Measurements from ENCODE around the gene IGHMBP2.
"Not testable (repeated sequence)": the region's sequence is repeated elsewhere in the genome, so short reads cannot be mapped to it uniquely, and the experiment has no call there.

Gene IGHMBP2

DNA sequence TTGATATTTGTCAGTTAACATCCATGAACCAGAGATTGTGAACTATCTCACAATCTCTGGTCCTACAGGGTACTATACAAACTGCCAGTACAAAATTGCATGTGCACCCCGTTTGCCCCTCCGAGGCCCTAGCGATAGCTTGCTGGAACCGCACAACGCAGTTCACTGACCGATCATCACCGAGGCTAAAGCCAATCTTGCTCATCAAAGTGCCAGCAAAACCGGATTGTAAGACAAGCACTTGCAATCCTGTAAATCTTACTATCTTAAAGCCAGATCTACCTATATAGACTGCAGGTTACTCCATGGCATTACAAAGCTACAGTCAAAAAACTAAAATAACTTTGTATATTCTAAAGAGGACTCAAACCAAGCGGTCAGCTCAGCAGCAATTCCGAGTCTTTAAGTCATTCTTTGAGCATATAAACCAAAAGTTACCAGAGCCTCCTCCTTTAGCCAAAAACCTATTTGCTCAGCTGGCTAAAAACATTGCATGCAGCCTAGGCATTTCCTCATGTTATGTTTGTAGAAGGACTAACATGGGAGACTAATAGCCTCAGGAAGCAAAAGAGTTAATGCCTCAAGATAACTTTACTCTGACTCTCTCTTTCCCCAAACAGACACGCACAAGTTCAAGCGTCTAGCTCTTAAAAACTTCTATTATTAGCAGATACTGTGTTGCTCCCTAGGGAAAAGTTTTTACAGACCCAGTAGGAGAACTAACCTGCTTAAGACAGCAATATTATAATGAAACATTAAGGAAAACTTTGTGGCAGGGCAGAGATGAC is 31.3 kb upstream of the IGHMBP2 start:
- Mint-ChIP-seq H3K27me3 (peaks cover 22% of the 10 kb centered on the region), H3K27ac (no peak overlapping the region), H3K9me3 (no peaks in the 10 kb centered on the region), H3K4me1 (peaks cover 13% of the 10 kb centered on the region), H3K4me3 (no peak overlapping the region), H3K36me3 (ENCODE audit: low read depth) (no peaks in the 10 kb centered on the region)
- no peak for ATAC-seq
- DNase-seq = no peak

GRCh38 chr11:68878022-68878421 is 25.7 kb upstream of the IGHMBP2 start:
- Mint-ChIP-seq H3K4me1 (no peaks in the 10 kb centered on the region), H3K36me3 (ENCODE audit: low read depth) (peaks cover 3% of the 10 kb centered on the region), H3K9me3 (no peaks in the 10 kb centered on the region), H3K27me3 (no peaks in the 10 kb centered on the region), H3K27ac (no peak overlapping the region), H3K4me3 (no peak overlapping the region)
- DNase-seq (no peak), ATAC-seq (no peak)

- H3K36me3 Mint-ChIP-seq (ENCODE audit: low read depth) = peaks cover 8% of the 10 kb centered on the region
- H3K4me1 Mint-ChIP-seq = no peaks in the 10 kb centered on the region
- DNase-seq = no peak
- no peak for ATAC-seq
- H3K4me3 Mint-ChIP-seq = no peak overlapping the region
- no peaks in the 10 kb centered on the region for H3K9me3 Mint-ChIP-seq
- no peaks in the 10 kb centered on the region for H3K27me3 Mint-ChIP-seq
- H3K27ac Mint-ChIP-seq = no peak overlapping the region
Observed at GRCh38 chr11:68880851-68881250, 22.8 kb upstream of the IGHMBP2 start.

GRCh38 chr11:68881320-68881719 is 22.4 kb upstream of the IGHMBP2 start:
- H3K27me3 Mint-ChIP-seq = no peaks in the 10 kb centered on the region
- ATAC-seq = no peak
- no peak overlapping the region for H3K27ac Mint-ChIP-seq
- no peak overlapping the region for H3K4me3 Mint-ChIP-seq
- DNase-seq = no peak
- H3K4me1 Mint-ChIP-seq = no peaks in the 10 kb centered on the region
- H3K9me3 Mint-ChIP-seq = no peaks in the 10 kb centered on the region
- H3K36me3 Mint-ChIP-seq (ENCODE audit: low read depth) = peaks cover 8% of the 10 kb centered on the region

GRCh38 chr11:68882391-68882790 is 21.3 kb upstream of the IGHMBP2 start:
- DNase-seq (no peak), ATAC-seq (no peak)
- peaks cover 8% of the 10 kb centered on the region for H3K36me3 Mint-ChIP-seq (ENCODE audit: low read depth)
- H3K9me3 Mint-ChIP-seq = no peaks in the 10 kb centered on the region
- H3K27ac Mint-ChIP-seq = no peak overlapping the region
- no peak overlapping the region for H3K4me3 Mint-ChIP-seq
- no peaks in the 10 kb centered on the region for H3K27me3 Mint-ChIP-seq
- no peaks in the 10 kb centered on the region for H3K4me1 Mint-ChIP-seq

DNA sequence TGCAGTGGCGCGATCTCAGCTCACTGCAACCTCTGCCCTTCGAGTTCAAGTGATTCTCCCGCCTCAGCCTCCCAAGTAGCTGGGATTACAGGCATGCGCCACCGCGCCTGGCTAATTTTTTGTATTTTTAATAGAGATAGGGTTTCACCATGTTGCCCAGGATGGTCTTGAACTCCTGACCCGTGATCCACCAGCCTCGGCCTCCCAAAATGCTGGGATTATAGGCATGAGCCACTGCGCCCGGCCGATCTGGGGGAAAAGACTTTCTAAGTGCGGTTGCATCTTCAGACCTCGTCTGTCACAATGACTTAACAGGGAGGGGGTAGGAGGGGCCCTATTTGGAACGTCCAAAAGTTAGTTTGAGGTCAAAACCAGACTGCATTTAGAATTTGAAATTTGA is 18.9 kb upstream of the IGHMBP2 start:
- not testable (repeated sequence) for H3K9me3 Mint-ChIP-seq; H3K4me1 Mint-ChIP-seq; H3K4me3 Mint-ChIP-seq; H3K27me3 Mint-ChIP-seq; ATAC-seq; H3K36me3 Mint-ChIP-seq (ENCODE audit: low read depth); DNase-seq; H3K27ac Mint-ChIP-seq

- peak; percentile 14 for DNase-seq
- H3K27me3 Mint-ChIP-seq = no peaks in the 10 kb centered on the region
- H3K9me3 Mint-ChIP-seq = no peaks in the 10 kb centered on the region
- ATAC-seq = no peak
- no peak overlapping the region for H3K4me3 Mint-ChIP-seq
- H3K27ac Mint-ChIP-seq = no peak overlapping the region
- peaks cover 6% of the 10 kb centered on the region for H3K4me1 Mint-ChIP-seq
- H3K36me3 Mint-ChIP-seq (ENCODE audit: low read depth) = peaks cover 25% of the 10 kb centered on the region
Observed at GRCh38 chr11:68889948-68890446, 13.7 kb upstream of the IGHMBP2 start.

GRCh38 chr11:68890490-68891231 is 13.0 kb upstream of the IGHMBP2 start:
- DNase-seq = no peak
- peaks cover 25% of the 10 kb centered on the region for H3K36me3 Mint-ChIP-seq (ENCODE audit: low read depth)
- peaks cover 6% of the 10 kb centered on the region for H3K4me1 Mint-ChIP-seq
- ATAC-seq = no peak
- H3K9me3 Mint-ChIP-seq = no peaks in the 10 kb centered on the region
- H3K27me3 Mint-ChIP-seq = no peaks in the 10 kb centered on the region
- H3K27ac Mint-ChIP-seq = no peak overlapping the region
- H3K4me3 Mint-ChIP-seq = no peak overlapping the region

DNA sequence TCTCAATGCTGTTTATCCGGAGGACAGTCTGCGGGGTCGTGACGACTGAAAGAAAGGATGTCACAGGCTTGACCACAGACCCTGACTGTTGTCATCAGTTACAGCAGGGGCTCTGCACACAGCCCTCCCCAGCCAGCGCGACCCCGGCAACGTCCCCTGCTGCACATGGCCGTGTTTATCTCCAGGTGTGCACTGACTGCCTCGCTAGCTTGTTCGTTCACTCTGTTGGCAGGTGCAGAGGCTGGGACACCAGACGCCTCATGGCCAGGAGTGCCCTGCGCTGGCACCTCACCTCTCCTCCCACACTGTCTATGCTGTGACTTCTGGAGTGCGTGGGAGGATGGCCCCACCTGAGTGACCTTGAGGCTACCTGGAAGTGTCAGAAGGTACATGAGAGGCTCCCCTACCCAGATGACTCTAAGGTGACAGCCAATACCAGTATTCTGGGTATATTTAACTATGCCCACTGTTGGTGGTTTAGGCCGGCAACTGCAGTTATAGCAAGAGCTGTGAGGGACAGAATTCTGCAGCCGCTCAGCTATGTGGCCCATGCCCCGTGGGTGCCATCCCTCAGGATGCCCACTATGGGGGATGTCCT is 12.2 kb upstream of the IGHMBP2 start:
- DNase-seq = no peak
- Mint-ChIP-seq H3K4me1 (peaks cover 6% of the 10 kb centered on the region), H3K27me3 (no peaks in the 10 kb centered on the region), H3K27ac (no peak overlapping the region), H3K9me3 (no peaks in the 10 kb centered on the region), H3K36me3 (ENCODE audit: low read depth) (peaks cover 25% of the 10 kb centered on the region), H3K4me3 (no peak overlapping the region)
- no peak for ATAC-seq

DNA sequence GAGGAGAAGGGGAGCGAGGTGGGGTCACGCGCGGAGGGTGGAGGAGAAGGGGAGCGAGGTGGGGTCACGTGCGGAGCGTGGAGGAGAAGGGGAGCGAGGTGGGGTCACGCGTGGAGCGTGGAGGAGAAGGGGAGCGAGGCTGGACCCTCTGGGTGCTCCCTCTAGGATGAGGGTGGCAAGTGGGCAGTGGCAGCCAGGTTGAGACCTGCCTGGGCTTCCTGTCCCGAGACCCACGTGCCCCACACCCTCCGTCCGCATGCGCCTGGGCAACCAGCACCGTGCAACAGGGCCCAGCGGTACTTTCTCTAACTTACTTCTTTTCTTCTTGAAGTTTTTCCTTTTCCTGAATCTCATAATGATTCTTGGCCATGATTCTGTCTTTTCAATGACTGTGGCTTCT is 11.1 kb upstream of the IGHMBP2 start:
- Mint-ChIP-seq H3K36me3 (ENCODE audit: low read depth) (peaks cover 28% of the 10 kb centered on the region), H3K4me1 (peaks cover 6% of the 10 kb centered on the region), H3K27me3 (no peaks in the 10 kb centered on the region), H3K4me3 (no peak overlapping the region), H3K27ac (no peak overlapping the region), H3K9me3 (no peaks in the 10 kb centered on the region)
- DNase-seq (no peak), ATAC-seq (no peak)

DNA sequence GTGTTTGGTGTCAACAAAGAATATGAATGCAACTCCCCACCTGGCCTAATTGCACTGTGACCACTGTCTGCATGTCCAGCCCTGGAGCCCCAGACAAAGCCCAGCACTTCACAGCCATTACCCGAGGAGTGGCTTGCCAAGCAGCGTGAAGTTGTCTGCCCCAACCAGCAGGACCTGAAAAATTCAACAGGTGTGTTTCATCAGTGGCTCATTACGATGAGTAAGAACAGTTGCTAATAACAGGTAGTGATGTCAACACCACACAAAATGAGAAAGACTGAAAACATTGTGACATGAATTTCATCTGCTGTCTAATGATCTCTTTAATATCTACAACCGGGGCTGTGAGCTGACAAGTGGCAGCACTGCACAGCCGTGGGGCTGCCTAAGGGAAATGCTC is 10.4 kb upstream of the IGHMBP2 start:
- no peaks in the 10 kb centered on the region for H3K9me3 Mint-ChIP-seq
- peaks cover 6% of the 10 kb centered on the region for H3K4me1 Mint-ChIP-seq
- no peaks in the 10 kb centered on the region for H3K27me3 Mint-ChIP-seq
- H3K4me3 Mint-ChIP-seq = no peak overlapping the region
- no peak overlapping the region for H3K27ac Mint-ChIP-seq
- no peak for ATAC-seq
- peaks cover 34% of the 10 kb centered on the region for H3K36me3 Mint-ChIP-seq (ENCODE audit: low read depth)
- no peak for DNase-seq

GRCh38 chr11:68896171-68896959 is 7.3 kb upstream of the IGHMBP2 start:
- Mint-ChIP-seq H3K4me1 (peaks cover 6% of the 10 kb centered on the region), H3K36me3 (ENCODE audit: low read depth) (peaks cover 25% of the 10 kb centered on the region), H3K27ac (no peak overlapping the region), H3K4me3 (no peak overlapping the region), H3K27me3 (no peaks in the 10 kb centered on the region), H3K9me3 (no peaks in the 10 kb centered on the region)
- DNase-seq (no peak), ATAC-seq (no peak)

- H3K27ac Mint-ChIP-seq = no peak overlapping the region
- peaks cover 26% of the 10 kb centered on the region for H3K36me3 Mint-ChIP-seq (ENCODE audit: low read depth)
- ATAC-seq (no peak), DNase-seq (no peak)
- H3K4me3 Mint-ChIP-seq = no peak overlapping the region
- no peaks in the 10 kb centered on the region for H3K9me3 Mint-ChIP-seq
- no peaks in the 10 kb centered on the region for H3K27me3 Mint-ChIP-seq
- H3K4me1 Mint-ChIP-seq = peaks cover 16% of the 10 kb centered on the region
Observed at GRCh38 chr11:68897441-68897840, 6.2 kb upstream of the IGHMBP2 start.

DNA sequence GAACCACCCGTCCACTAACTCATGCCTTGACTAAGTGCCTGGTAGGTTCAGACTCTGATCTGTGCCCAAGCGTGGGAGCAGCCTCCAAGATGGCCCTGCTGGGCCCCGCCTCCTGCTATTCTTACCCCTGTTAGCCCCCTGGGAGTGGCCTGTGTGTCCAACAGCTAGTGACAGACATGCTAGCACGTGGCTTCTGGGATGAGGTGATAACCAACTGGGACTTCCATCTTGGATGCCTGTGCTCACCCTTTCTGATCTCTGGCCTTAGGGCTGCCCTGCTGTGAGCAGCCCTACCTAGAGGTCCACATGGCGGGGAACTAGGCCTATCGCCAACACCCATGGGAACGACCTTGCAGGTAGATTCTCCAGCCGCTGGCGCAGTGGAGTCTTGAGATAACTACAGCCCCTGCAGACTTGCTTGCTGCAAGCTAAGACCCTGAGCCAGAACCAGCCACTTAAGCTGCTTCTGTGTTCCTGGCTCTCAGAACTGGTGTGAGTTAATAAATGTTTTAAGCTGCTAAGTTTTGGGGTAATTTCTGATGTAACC is 2.8 kb upstream of the IGHMBP2 start:
- no peak overlapping the region for H3K4me3 Mint-ChIP-seq
- peaks cover 26% of the 10 kb centered on the region for H3K36me3 Mint-ChIP-seq (ENCODE audit: low read depth)
- no peaks in the 10 kb centered on the region for H3K9me3 Mint-ChIP-seq
- ATAC-seq (no peak), DNase-seq (no peak)
- H3K27me3 Mint-ChIP-seq = no peaks in the 10 kb centered on the region
- H3K4me1 Mint-ChIP-seq = peaks cover 35% of the 10 kb centered on the region
- H3K27ac Mint-ChIP-seq = no peak overlapping the region
